Measurements from ENCODE around the gene CNTN4.
A peak's percentile ranks its signal among the peaks of the same experiment; 100 is the strongest.

The CNTN4 gene

DNA sequence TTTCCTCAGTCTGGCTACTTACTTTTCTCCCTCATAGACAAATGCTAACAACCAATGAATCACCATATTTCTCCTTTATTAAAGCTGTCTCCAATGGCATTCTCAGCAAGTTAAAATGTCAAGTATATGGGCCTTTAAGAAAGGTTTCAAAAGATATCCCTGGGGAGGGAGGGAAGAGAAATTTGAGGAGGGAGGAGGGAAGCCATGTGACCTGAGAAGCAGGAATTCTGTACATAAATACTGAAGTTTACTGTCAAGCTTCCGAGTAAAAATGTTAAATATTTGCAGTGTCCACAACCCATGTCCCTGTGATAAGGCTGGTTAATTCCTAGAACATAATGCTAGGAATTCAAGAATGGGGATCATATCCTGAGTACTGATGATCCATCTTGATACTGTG lies 175.9 kb downstream of the CNTN4 start:
- DNase-seq, result no peak

DNA sequence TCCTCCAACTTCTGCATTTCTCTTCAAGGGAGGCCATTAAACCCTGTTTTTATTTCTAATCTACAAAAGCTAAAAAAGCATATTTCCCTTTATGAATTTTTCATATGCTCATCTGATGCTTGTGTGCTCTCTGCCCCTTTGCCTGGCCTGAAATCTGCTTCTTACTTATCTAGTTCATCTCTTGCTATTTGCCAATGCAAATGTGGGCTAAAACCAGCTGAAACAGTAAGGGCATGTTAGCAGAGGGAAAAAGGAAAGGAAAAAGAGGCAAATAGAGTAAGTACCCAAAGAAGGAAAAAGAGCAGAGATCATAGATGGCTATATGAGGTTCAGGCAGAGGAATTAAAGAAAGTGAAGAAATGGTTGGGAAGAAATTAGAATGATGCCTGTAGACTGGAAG lies 185.2 kb downstream of the CNTN4 start:
- no peak for DNase-seq

DNA sequence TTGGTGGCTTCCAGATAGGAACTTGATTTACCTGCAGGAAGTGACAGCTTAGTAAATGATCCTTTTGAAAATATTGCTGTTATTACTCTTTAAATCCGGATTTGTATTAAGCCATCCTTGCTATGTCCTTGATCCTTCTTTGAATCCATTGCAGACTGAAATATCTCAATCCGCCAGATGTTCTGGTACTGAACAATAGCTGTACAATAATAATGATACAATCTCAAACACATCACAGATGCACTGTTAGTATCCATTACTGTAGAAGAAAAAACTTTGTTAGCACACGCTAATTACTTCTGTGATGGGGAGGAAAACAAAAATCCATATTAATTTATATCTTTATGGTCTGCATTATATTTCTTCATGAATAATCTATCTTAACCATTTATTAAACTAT lies 202.3 kb downstream of the CNTN4 start:
- DNase-seq, result no peak

DNA sequence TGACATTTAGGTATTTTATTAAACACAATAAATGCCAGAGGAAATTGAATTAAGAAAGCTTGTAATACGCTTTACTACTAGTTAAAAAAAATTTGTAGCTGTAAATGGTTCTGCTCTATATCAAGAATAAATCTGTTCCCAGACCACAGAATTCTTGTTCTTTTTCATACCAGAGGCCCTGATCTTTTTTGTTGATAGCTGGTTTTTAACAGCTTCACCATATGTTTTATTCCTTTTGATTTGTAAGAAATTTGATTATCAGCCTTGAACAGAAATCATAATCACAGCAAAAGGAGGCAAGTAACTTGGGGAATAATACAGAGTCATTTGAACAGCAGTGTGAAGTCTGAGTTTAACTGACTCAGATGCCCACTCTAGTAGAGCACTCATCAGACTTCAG lies 202.7 kb downstream of the CNTN4 start:
- DNase-seq, result no peak

DNA sequence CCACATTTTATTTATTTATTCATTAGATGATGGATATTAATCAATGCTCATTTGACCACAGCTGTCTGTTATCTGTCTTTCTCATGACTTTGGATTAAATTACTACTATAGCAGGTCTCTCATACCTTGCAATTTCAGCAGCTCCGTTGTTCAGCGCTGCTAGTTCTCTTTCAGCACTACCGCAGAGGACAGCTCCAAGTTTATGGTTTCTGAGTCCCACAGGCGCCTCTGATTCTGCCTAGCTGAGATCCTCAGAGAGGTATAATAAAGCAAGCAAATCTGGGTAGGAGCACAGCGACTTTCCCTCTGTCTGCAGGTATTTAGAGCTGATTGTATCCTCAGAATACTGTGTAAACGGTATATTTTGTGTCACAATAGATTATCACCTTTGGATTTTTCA lies 204.9 kb downstream of the CNTN4 start:
- DNase-seq, result peak; percentile 3

DNA sequence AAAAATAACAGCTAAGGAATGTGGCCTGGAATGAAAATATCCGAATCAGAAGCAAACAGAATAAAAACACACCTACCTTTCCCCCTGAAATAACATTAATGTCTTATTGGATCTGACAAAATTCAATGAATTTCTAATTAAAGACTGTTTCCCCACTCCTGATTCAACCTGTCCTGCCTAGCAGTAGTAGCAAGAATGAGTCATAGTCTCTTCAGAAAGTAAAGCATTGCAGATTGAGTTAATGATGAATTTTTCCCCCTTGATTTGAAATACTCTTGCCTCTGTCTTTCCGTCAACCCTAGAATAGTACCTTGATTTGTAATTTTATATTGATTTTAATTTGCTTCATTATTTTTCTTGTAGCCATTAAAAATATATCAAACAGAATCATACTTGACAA lies 212.4 kb downstream of the CNTN4 start:
- no peak for DNase-seq

DNA sequence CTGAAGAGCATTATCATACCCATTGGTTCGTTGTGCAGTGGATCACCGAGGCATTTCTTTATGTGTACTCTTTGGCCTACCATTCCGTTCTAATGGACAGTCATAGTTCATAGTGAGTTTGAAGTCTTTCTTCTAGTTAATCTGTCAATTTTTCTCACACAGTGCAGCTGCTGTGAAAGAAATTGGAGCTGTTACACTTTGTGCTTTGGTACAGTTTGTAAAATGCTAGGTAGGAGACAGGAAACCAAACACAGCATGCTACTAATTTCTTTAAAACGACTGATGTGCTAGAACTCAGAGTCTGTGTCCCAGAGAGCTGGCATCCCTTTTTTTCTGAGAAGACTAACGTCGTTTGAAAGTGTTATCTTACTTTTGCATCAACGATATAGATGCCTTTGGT lies 218.9 kb downstream of the CNTN4 start:
- DNase-seq, result no peak

DNA sequence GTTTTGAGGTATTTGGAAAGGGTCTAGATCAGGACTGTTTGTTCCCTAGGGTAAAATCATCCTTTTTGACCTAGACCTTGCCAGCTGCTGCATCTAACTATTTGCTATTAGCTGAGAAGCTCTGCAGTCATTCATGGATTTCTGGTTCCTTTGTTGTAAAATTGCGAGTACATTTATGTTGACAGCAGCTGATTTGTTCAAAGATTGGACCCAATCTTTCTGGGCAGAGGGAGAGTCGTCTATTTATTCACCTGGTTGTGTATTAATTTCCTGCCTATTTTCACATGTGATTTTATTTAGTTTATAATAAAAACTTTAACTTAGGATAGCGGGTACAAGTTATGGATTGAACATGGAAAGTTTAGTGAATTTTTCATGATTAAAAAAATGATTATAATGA lies 236.3 kb downstream of the CNTN4 start:
- no peak for DNase-seq

DNA sequence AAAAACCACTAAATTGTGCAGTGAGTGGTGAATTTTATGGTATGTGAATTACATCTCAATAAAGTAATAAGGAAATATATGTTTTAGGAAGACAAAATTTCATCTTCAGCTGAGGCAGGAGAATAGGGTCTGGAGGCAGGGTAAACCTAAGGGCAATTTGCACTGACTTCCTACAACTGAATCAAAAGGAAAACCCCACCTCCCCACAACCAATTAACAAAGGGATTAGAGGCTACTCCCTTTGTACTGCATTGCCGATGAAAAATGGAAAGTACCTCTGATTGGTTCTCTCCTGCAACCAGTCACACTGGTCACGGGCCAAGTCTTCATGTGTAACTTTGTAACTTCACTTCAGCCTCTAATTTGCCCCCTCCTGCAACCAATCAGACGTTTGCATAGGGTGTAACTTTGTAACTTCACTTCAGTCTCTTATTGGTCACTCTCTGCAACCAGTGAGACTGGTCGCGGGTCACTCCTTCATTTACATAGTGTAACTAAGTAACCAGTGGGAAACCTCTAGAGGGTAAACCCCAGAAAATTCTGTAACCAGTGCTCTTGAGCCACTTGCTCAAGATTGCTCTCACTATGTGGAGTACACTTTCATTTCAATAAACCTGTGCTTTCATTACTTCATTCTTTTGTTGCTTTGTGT lies 244.5 kb downstream of the CNTN4 start:
- no peak for DNase-seq

DNA sequence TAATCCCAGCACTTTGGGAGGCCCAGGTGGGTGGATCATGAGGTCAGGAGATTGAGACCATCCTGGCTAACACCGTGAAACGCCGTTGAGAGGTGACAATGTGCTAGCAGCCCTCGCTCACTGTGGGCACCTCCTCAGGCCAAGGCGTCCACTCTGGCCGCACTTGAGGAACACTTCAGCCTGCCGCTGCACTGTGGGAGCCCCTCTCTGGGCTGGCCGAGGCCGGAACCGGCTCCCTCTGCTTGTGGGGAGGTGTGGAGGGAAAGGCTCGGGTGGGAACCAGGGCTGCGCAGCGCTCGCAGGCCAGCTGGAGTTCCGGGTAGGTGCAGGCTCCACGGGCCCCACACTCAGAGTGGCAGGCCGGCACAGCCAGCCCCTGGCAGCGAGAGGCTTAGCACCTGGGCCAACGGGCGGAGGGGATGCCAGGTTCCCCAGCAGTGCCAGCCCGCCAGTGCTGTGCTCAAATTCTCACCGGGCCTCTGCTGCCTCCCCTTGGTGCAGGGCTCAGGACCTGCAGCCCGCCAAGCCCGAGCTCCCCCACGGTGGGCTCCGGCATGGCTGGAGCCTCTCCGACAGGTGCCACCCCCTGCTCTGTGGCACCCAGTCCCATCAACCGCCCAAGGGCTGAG lies 253.6 kb downstream of the CNTN4 start:
- DNase-seq, result no peak

DNA sequence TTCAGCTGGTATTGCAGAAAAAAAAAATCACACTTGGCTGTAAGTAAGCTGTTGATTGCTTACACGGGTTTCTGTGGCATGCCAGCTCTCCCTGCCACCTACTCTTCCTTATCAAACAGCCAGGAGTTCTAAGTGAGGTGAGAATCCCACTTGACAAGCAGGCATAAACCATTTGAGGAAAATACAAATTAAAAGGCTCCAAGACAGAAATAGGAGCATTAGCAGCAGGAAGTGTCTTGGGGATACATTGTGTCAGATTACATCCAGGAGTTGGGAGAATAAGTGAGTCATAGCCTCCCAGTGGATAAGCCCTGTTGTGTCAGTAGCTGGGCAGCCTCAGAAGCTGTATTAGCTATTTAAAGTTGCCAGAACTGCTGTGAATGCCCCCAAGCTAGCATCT lies 256.0 kb downstream of the CNTN4 start:
- DNase-seq, result no peak

DNA sequence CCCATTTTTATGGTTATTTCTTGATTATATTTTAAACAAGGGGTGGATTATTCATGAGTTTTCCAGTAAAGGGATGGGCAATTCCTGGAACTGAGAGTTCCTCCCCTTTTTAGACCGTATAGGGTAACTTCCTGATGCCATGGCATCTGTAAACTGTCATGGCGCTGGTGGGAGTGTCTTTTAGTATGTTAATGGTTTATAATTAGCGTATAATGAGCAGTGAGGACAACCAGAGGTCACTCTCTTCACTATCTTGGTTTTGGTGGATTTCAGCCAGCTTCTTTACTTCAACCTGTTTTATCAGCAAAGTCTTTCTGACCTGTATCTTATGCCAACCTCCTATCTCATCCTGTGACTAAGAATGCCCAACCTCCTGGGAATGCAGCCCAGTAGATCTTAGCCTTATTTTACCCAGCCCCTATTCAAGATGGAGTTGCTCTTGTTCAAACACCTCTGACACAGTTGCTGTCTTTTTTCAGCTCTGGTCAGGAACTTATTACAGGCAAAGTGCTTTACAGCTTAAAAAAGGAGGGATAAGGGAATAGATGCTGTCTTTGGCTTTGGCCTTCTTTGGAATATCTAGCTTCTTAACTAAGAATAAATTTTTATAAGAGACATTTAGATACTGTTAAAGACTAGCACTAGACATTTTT lies 257.8 kb downstream of the CNTN4 start:
- DNase-seq, result no peak

DNA sequence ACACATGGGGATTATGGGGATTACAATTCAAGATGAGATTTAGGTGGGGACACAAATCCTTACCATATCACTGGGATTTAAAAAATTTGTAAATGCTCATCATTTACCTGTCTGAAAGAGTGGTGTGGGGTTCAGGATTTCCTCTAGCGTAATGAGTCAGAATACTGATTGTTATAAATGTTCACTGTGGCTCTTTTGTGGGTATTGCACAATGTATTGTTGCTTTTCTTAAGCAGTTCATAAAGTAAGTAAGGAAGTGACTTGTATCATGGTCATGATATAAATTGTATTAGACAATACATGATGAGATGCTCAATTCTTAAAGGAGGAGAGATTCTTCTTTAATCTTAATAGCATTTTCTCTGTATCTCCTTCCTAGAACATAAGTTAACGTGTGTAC lies 262.1 kb downstream of the CNTN4 start:
- DNase-seq, result no peak

DNA sequence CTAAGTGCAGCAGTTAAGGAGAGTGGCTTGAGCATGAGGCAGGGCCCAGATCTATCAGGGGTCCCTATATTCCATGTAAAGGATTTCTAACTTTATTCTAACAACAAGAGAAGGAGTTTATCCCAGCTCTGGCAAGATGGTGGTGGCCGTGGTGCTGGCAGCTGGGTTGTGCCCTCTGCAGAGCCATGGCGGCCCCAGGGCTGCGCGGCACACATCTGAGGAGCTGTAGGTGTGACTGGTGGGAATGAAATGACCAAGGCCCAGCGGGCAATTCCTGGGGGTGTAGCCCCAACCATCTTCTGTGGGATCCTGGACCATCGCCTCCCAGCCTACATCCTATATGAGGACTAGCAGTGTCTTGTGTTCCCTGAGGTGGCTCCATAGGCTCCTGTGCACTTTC lies 263.5 kb downstream of the CNTN4 start:
- no peak for DNase-seq

DNA sequence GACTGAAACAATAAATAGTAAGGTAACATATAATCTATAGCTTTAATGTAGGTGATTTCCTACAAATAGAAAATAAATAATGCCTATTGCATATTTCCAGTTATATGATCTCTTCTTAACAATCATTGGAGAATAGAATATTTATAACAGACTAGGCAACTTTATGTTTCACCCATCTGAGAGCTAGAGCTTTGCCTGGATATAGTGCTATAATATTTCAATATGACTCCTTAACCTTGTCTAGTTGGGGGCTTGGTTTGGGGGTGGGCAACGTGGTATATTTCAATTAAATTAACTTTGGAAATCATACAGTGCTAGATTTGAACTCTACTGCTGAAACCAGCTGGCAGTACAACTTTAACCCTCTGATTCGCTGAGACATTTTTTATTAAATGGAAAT lies 265.2 kb downstream of the CNTN4 start:
- DNase-seq, result no peak

DNA sequence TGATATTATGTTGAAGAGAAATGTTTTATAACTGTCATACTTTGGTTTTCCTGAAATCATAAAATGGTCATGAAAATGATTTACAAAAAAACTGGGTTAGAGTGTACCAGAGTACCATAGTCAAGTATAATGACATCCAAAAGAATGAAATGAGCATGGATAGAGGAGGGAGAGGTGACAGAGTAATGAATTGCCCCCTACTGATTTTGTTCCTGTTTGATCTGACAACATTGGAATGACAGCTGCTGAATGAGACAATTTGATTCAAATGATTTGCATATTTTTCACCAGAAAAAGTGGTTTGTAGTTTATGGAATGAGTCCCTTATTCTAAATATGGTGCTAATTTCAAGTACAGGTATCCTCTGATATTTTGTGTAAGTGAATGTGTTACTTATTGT lies 271.7 kb downstream of the CNTN4 start:
- no peak for DNase-seq

DNA sequence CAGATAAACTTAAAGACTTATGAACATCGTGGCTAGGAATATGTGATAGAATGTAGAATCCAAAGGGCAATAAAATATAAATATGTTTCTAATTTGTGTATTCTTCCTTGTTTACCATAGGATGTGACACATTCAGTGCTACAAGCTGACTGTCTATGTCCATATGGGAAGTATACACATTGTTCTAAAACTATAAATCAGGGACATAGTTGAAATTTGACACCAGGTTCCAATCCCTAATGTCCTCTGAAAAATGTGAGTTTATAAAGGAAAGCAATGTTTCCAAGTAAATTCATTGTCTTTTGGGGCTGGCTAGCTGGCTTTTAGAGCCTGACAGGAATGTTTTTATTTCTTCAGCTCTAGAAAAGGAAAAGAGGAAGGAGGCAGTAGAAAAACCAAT lies 273.6 kb downstream of the CNTN4 start:
- DNase-seq, result no peak

DNA sequence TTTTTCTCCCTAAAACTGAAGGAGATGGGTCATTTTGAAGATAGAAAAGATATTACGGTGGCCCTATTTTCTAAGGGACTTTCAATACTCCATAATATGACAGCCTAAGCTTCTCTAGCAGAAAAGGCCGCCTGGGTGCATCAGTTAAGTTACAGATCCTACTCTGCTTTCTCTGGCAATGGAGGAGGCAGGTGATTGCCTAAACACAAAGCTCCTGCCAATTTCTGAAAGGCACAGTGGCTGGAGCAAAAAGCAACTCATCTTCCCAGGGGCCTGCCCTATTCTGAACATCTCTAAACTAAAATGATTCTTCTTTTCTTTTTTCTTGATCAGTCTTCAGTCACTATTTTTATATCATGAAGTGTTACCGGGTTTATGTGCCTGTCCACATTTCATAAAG lies 276.7 kb downstream of the CNTN4 start:
- DNase-seq, result no peak

DNA sequence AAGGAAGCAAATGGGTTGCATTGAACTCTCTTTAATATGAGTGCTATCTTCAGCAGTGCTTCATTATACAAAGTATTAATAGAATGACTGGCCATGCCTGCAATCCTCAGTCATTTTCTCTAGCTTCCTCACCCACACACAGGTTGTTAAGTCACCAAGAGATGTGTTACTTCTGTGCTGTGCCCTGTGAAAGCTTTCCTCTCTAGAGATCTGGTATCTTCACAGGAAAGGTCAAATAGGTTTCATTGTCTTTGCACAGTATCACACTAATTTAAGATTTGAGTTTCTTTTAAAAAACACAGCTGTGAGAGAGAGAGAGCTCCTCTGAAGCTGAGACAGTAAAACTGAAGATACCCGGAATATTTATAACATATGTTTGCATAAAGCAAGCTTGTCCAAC lies 278.6 kb downstream of the CNTN4 start:
- no peak for DNase-seq

DNA sequence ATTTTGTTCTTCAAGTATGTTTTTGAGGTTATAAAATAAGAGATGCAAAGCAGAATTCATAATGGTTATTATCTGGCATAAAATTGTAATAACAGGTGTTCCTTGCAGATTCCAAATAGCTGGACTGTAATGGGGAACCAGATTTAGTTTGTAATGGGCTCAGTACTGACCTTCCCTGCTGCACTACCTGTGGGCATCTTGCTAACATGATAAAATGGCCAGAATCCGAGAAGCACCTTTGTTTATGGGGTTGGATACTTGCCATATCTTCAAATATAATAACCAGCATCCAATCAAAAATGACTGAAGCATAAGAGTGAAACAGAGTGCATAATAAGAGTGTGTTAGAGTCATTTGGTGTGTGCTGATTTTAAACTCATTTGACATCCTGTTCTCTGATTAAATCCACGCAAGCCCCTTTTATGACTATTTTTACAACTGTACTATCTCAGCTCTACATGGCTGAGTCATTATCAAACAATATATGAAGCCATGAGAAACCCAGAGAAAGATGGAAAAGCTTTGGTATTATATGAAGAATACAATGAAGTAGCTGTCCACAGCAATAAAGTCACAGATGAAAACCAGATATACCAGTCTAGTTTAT lies 292.4 kb downstream of the CNTN4 start:
- DNase-seq, result no peak

DNA sequence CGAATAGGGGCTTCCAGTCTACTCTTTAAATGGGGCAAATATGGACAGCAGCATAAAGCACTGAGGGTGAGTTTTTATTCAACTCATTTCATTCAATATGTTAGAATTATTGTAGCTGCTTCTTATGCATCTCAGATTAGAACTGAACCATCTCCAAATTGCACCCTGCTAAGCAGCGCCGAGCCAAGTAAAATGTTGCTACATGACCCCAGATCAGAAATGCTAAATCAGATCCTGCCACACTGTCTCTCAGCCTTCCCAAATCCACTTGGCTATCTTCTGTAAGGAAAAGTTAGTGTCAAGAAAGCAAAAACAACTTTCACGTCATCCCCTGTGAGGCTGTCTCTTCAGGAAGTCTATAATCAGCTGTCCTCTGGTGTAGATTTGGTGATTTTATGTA lies 293.2 kb downstream of the CNTN4 start:
- no peak for DNase-seq

DNA sequence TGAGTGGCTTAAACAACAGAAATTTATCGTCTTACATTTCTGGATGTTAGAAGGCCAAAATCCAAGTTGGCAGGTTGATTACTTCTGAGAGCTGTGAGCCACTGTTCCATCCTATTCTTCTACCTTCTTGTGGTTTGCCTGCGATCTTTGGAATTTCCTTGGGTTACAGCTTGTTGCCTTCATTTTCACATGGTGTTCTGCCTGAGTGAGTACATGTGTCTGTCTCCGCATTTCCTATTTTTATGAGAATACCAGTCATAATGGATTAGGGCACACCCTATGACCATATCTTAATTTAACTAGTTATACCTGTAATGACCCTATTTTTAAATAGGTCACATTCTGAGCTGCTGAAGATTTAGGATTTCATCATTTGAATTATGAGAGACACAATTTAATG lies 294.3 kb downstream of the CNTN4 start:
- DNase-seq, result no peak

DNA sequence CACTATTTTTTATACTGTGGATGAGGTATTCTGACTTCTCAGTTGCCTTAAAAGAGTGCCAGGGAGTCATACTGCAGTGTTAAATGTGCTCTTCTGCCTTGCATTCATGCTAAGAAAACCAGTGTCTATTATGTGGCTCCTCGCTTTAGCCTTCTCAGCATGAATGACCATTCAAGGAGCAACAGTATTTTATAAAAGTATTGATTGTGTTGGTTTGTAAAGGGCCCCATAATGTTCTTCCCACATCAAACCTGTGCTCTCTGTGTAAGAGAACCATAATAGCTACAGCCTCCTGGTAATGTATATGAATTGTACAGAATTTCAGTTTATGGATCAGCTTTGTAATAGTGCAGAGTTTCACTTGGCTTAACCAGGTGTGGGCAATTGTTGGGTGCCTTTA lies 316.4 kb downstream of the CNTN4 start:
- DNase-seq, result no peak

DNA sequence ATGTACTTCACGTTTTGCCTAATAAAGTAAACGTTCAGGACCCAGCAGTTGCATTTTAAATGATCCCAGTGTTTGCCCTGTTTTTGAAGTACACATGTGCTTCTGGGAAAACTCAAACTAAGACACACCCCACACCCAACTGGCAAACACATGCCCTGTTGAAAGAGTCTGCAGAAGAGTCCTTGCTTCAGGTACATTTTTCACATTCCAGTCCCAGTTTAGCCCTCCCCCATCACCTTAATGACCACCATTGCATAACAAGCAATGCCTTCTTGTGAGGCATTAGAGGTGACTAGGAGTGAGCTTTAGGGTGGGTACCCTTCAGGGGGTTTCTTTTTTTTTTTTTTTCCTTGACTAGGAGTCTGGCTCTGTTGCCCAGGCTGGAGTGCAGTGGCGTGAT lies 322.3 kb downstream of the CNTN4 start:
- DNase-seq, result no peak

All from activated CD4-positive, alpha-beta T cell treated with anti-CD3 and anti-CD28 coated beads, Interleukin-2, Interleukin-6, amounts not matched to agents 100 ng/mL and 50 ng/mL, durations not matched to agents 16 hours and 8 hours (primary cell).